NCI-H2227 treated with DMSO at 0.1 percent for 48 hours (cell line): ENCODE data around the gene AMBRA1.

ENCODE experiments used
- DNase-seq: peaks from one replicate; lab custom pipeline; 2025; lab: John Stamatoyannopoulos, UW

The AMBRA1 gene

DNA sequence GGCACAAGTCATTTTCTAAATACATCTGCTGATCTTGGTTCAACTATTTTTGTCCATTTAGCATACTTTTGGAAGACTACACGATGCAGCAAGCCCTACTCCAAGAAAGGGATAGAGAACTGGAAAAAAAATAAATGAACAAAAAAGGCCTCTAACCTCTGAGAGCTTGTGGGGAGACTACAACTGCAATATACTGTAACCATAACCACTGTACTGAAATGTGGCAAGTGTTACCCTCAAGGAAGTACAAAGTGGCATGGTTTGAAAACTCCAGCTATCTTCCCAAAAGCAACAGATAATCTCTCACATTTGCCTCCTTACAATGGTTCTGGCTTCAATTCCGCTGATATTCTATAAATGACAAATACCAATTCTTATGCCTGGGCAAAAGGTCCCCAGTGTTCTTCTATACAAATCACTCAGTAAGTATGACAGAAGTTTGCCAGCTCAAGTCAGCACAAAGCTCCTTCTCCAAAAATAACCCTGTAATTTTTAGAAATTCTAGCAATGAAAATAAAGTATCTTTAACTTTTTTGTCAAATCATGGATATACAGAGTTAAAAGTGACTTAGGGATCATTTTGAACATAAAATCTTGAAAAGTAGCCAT is 22.9 kb downstream of the AMBRA1 start:
- DNase-seq: no peak

- no peak for DNase-seq
Observed at GRCh38 chr11:46565232-46565840, 28.5 kb downstream of the AMBRA1 start.

GRCh38 chr11:46564459-46564858 is 29.4 kb downstream of the AMBRA1 start:
- DNase-seq: no peak

DNA sequence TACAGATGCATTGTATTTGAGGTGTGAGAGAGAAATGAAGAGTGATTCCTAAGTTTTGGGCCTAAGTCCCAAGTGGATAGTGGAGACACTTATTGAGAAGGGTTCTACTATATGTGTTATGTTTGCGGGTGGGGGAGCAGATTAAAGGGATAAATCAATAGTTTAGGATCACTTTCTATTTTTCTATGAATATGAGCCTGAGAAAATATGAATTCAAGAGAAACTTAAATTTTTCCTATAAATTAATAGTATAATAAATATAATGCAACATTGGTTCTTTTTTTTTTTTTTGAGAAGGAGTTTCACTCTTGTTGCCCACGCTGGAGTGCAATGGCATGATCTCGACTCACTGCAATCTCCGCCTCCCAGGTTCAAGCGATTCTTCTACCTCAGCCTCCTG is 31.3 kb downstream of the AMBRA1 start:
- DNase-seq: no peak

- DNase-seq: no peak
Observed at GRCh38 chr11:46560300-46560991, 33.4 kb downstream of the AMBRA1 start.

- no peak for DNase-seq
Observed at GRCh38 chr11:46559815-46560214, 34.0 kb downstream of the AMBRA1 start.

DNA sequence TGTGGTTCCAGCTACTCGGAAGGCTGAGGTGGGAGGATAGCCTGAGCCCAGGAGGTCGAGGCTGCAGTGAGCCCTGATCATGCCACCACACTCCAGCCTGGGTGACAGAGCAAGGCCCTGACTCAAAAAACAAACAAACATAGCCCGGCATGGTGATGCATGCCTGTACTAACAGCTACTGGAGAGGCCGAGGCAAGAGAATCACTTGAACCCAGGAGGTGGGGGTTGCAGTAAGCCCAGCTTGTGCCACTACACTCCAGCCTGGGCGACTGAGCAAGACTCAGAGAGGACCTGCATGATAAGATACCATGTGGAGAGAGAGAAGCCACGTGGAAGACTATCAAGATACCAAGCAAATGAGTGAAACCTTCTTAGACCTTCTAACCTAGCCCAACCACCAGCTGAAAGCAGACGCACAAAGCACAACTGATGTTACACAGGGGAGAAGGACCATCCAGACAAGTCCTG is 36.1 kb downstream of the AMBRA1 start:
- DNase-seq: no peak

GRCh38 chr11:46555267-46556054 is 38.4 kb downstream of the AMBRA1 start:
- DNase-seq: no peak

DNA sequence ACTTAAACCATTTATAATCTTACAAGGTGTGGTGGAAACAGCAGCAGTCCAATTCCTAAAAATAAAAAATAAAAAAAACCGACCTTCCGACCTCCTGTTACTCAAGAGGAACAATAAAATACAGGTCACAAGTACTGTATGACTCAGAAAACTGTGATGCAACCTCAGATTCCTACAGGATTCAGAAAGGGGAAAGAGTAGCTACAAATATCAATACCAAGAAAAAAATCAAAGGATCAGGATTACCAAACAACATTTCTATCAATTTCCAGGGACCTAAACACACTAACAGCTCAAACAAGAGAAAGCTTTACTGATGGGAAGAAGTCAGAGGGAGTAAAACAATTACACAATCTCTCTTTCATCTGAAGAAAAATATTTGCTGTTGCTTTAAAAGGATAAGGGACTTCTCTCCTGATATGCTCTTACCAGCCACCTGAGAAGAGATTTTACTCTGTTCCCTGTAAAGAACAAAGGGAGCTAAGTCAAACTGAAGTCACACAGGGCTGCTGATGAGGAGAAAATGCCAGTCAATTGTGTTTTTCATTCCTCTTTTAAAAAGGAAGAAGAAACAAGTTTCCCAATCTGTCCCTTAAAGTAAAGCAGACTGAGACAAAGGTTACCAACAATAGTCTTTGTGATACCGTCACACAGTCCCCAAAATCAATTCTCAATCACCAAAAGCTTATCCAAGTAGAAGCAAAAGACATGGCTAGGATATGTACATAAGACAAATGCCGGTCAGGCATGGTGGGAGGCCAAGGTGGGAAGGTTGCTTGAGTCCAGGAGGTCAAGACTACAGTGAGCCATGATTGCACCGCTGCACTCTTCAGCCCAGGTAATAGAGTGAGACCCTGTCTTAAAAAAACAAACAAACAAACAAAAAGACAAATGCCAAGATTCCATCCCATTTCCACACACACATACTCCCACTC is 39.3 kb downstream of the AMBRA1 start:
- no peak for DNase-seq

GRCh38 chr11:46553814-46554212 is 40.0 kb downstream of the AMBRA1 start:
- DNase-seq: no peak

GRCh38 chr11:46551261-46551660 is 42.6 kb downstream of the AMBRA1 start:
- no peak for DNase-seq

- DNase-seq: no peak
Observed at GRCh38 chr11:46547579-46547978, 46.2 kb downstream of the AMBRA1 start.

DNA sequence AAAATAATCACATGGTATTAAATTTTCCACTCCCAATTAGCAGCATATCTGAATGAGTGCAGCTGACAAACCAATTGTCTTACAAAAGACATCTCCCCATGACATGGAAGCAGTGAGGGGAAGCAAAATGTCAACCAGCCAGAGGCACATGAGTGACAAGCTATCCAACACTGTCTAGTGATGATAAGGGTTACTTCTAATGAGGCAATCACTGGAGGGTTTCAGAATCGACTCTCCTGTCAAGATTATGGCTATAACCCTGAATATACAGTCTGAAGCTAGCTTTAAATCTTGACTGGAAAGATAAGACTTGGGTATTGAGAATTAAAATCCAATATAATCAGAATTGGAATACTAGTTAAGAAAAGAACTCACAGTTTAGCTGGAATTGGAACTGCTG is 50.3 kb downstream of the AMBRA1 start:
- DNase-seq: no peak

DNA sequence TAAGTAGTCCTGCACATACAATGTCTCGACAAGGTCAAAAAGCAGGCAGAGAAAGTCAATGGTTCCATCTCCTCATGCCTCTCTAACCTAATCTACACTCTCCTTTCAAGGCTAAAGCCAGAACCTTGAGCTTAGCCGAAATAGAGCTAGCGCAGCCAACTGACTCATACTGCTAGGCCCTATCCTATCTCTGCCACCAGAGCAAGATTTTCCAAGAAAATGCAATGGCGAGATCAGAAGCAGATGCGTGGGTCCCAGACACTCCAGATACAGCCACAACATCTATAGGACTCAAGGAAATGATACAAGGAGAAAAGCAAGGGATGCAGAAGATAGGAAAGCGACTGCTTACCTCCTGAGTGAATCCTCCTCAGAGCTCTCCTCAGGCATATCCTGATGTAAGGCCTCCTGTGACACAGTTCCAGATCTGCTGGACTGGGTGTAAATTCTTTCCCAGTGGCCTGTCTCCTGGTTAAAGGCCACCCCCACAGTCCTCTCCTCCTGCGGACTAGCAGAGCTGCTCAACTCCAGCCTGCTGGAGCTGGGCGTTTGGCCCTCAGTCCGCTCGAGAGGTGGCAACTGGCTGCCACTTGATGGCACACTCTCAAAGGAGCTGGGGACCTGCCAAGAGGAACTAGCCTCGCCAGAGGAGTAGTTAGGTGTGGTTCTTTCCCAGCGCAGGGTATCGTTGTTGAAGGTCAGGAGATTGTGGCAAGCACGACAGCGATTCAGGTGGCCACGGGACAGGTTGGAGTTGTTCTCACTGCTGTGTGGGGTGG is 52.0 kb downstream of the AMBRA1 start:
- DNase-seq: no peak

DNA sequence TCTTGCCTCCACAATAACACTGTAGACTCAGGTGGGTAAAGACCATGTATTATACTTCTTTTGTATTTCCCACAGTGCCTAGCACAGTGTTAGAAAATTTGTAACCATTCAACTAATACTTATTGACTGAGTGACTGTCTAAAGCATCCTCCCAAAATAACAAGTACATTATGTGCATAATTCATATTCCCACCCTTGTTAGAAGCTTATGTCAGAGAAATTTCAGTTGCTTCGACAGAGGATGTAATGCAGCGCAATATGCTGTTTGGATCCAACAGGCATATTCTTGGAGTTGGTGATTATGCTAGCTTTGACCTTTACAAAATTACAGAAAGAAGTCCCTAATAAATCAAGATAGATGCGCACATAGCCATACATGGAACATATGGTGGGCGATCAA is 53.0 kb downstream of the AMBRA1 start:
- no peak for DNase-seq

GRCh38 chr11:46537537-46538295 is 56.1 kb downstream of the AMBRA1 start:
- DNase-seq: peak; percentile 87

DNA sequence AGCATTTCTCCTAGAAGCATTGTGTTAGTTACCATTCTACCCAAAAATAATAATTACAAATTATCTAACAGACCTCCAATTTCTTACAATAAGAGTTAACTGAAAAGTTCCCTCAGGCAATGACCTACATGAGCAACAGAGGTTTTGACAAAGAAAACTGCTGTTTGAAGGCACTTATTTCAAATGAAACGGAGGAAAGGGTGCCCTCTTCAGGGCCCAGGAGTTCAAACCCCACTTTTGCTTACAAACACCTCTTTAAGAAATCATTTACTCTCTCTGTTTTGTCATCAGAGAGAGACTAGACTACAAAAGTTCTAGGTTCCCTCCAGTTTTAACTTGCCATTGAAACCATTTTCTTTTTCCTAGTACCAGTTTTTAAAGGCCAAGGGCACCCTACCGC is 56.7 kb downstream of the AMBRA1 start:
- DNase-seq: no peak

GRCh38 chr11:46535688-46536087 is 58.1 kb downstream of the AMBRA1 start:
- no peak for DNase-seq

- no peak for DNase-seq
Observed at GRCh38 chr11:46534711-46535110, 59.1 kb downstream of the AMBRA1 start.
